Loucy (cell line): ENCODE measurements around the gene RGS16.

Experiments used
- H2AFZ ChIP-seq: fragments of 200-600 bp; sonication (generic); 2 replicates; pipeline ENCODE4 v1.6.0; 2016; ENCODE audit warnings: antibody characterized with exemption, mild to moderate bottlenecking, low read length, moderate library complexity
- H3F3A ChIP-seq: fragments of 200-600 bp; 2 replicates; pipeline ENCODE4 v1.6.0; 2016; ENCODE audit warnings: antibody characterized with exemption, low read depth, mild to moderate bottlenecking
- H3K27me3 ChIP-seq: fragments of 200-600 bp; sonication (generic); 2 replicates; pipeline ENCODE4 v1.6.1; 2014; ENCODE audit warnings: low read length, mild to moderate bottlenecking; ENCODE audit not compliant: insufficient read depth, poor library complexity, severe bottlenecking
- H3K36me3 ChIP-seq: fragments of 200-600 bp; sonication (generic); 2 replicates; pipeline ENCODE4 v1.6.1; 2016; ENCODE audit warnings: low read length; ENCODE audit not compliant: insufficient read depth
- H3K4me1 ChIP-seq: fragments of 200-600 bp; sonication (generic); 2 replicates; pipeline ENCODE4 v1.5.1; 2014; ENCODE audit warnings: low read length, mild to moderate bottlenecking; ENCODE audit not compliant: insufficient read depth, poor library complexity, severe bottlenecking
- H3K4me2 ChIP-seq: fragments of 200-600 bp; sonication (generic); 2 replicates; pipeline ENCODE4 v1.6.0; 2014; ENCODE audit warnings: antibody characterized with exemption, low read length, low read depth, mild to moderate bottlenecking; ENCODE audit not compliant: poor library complexity, severe bottlenecking
- H3K4me3 ChIP-seq: fragments of 200-600 bp; sonication (generic); 2 replicates; pipeline ENCODE4 v1.5.1; 2014; ENCODE audit warnings: low read length, mild to moderate bottlenecking, mixed read lengths; ENCODE audit not compliant: poor library complexity, severe bottlenecking
- H3K79me2 ChIP-seq: fragments of 200-600 bp; sonication (generic); 2 replicates; pipeline ENCODE4 v1.6.1; 2014; ENCODE audit warnings: low read length; ENCODE audit not compliant: insufficient read depth
- H3K9ac ChIP-seq: fragments of 200-600 bp; sonication (generic); 2 replicates; pipeline ENCODE4 v1.6.0; 2014; ENCODE audit warnings: mild to moderate bottlenecking, low read depth, low read length, moderate library complexity; ENCODE audit not compliant: poor library complexity, severe bottlenecking
- H3K9me2 ChIP-seq: fragments of 200-600 bp; sonication (generic); replicated peaks from 2 replicates; pipeline ENCODE4 v1.6.1; 2016; ENCODE audit warnings: low read depth, low read length, mixed read lengths
- H3K9me3 ChIP-seq: fragments of 200-600 bp; sonication (generic); 2 replicates; pipeline ENCODE4 v1.6.1; 2014; ENCODE audit warnings: mild to moderate bottlenecking, antibody characterized with exemption, low read length, low read depth; ENCODE audit not compliant: insufficient read depth
- H4K20me1 ChIP-seq: fragments of 200-600 bp; sonication (generic); 2 replicates; pipeline ENCODE4 v1.6.0; 2014; ENCODE audit warnings: antibody characterized with exemption, low read length, mild to moderate bottlenecking; ENCODE audit not compliant: insufficient read depth, poor library complexity, severe bottlenecking
- EZH2phosphoT487 ChIP-seq: fragments of 200-600 bp; IDR thresholded peaks from 2 replicates; pipeline ENCODE4 v1.6.1; 2018; ENCODE audit warnings: antibody characterized with exemption, mild to moderate bottlenecking, moderate library complexity, borderline replicate concordance
- TF ChIP-seq, protein P1 (sequence below): fragments of 200-600 bp; sonication (generic); conservative IDR thresholded peaks from 2 replicates; pipeline ENCODE4 v1.5.1; 2014; ENCODE audit warnings: mild to moderate bottlenecking, antibody characterized with exemption, low read length

Gene RGS16

DNA sequence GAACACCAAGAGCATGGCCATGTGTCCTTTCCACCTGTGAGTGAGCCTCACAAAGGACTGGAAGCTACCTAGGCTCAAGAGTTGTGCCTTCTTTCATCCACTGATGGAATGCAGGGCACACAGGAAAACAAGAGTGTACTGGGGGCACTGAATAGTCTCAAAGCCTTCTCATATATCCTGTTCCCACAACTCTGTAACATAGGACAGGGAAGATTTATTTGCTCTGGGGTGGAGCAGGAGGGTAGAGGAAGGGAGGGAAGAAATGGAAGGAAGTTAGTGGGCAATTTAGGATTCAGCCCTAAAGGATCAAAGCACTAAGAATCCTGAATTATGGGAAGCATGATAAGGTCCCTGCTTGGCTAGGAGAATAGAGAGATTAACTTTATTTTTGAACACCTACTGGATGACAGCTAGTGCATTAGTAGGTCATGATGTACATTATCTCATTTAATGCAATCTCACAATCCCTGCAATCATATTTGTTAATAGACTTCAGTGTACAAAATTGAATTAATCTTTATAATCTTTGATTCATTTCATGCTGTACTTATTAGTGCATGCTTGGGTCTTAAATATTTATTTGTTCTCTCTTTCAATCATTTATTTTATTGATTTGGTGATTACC is 27.0 kb upstream of the RGS16 start:
- no peaks in the 10 kb centered on the region for H3K9me3 ChIP-seq
- no peaks in the 10 kb centered on the region for H3K27me3 ChIP-seq
- H3K79me2 ChIP-seq: no peaks in the 10 kb centered on the region
- TF ChIP-seq, protein P1, sequence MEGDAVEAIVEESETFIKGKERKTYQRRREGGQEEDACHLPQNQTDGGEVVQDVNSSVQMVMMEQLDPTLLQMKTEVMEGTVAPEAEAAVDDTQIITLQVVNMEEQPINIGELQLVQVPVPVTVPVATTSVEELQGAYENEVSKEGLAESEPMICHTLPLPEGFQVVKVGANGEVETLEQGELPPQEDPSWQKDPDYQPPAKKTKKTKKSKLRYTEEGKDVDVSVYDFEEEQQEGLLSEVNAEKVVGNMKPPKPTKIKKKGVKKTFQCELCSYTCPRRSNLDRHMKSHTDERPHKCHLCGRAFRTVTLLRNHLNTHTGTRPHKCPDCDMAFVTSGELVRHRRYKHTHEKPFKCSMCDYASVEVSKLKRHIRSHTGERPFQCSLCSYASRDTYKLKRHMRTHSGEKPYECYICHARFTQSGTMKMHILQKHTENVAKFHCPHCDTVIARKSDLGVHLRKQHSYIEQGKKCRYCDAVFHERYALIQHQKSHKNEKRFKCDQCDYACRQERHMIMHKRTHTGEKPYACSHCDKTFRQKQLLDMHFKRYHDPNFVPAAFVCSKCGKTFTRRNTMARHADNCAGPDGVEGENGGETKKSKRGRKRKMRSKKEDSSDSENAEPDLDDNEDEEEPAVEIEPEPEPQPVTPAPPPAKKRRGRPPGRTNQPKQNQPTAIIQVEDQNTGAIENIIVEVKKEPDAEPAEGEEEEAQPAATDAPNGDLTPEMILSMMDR: no peak
- TF ChIP-seq EZH2phosphoT487: no peak
- no peaks in the 10 kb centered on the region for H4K20me1 ChIP-seq
- H2AFZ ChIP-seq: no peak overlapping the region
- no peaks in the 10 kb centered on the region for H3F3A ChIP-seq
- no peaks in the 10 kb centered on the region for H3K36me3 ChIP-seq
- H3K4me2 ChIP-seq: no peak overlapping the region
- H3K4me1 ChIP-seq: peaks cover 28% of the 10 kb centered on the region
- no peak overlapping the region for H3K9ac ChIP-seq
- H3K4me3 ChIP-seq: no peak overlapping the region
- no peaks in the 10 kb centered on the region for H3K9me2 ChIP-seq

- peak overlapping the region; percentile 78 for H3K4me2 ChIP-seq
- H3K27me3 ChIP-seq: no peaks in the 10 kb centered on the region
- TF ChIP-seq EZH2phosphoT487: no peak
- TF ChIP-seq, protein P1: no peak
- H3K79me2 ChIP-seq: no peaks in the 10 kb centered on the region
- H3K4me1 ChIP-seq: peaks cover 33% of the 10 kb centered on the region
- H3K9ac ChIP-seq: peak overlapping the region; percentile 14
- no peaks in the 10 kb centered on the region for H3F3A ChIP-seq
- H4K20me1 ChIP-seq: no peaks in the 10 kb centered on the region
- no peak overlapping the region for H2AFZ ChIP-seq
- no peaks in the 10 kb centered on the region for H3K9me2 ChIP-seq
- H3K4me3 ChIP-seq: no peak overlapping the region
- H3K9me3 ChIP-seq: no peaks in the 10 kb centered on the region
- H3K36me3 ChIP-seq: no peaks in the 10 kb centered on the region
Measured at GRCh38 chr1:182630586-182630985, 26.4 kb upstream of the RGS16 start.

DNA sequence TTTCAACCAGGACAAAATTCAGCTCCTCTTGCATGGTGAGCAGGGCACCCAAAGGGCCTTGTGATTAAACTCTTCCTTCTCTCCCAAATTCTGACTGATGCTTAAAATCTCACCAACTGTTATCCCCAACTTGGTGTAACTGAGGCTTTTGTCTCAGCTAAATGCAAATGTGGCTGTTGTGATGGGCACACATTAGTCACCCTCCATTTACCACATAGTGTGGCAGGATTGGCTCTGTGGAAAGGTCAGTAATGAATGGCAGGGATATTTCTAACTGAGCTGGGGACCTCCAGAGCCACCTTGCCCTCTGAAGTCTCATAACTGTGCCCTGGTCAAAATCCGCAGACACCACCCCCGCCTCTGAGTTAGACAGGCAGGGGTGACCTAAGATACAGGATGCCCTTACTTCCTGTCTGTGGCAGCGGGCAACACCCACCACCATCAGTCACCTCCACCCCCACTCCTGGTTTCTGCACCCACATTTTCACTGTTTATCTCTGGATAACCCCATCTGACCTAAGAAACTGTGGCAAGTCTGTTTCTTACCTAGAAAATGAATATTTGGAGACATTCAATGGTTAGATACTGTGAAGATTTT is 25.4 kb upstream of the RGS16 start:
- peak overlapping the region; percentile 53 for H3K4me3 ChIP-seq
- no peaks in the 10 kb centered on the region for H3F3A ChIP-seq
- H3K79me2 ChIP-seq: no peaks in the 10 kb centered on the region
- H3K4me1 ChIP-seq: peaks cover 43% of the 10 kb centered on the region
- no peaks in the 10 kb centered on the region for H3K9me2 ChIP-seq
- no peaks in the 10 kb centered on the region for H3K9me3 ChIP-seq
- no peaks in the 10 kb centered on the region for H3K27me3 ChIP-seq
- H4K20me1 ChIP-seq: no peaks in the 10 kb centered on the region
- peak overlapping the region; percentile 78 for H3K4me2 ChIP-seq
- no peak overlapping the region for H2AFZ ChIP-seq
- TF ChIP-seq, protein P1: no peak
- TF ChIP-seq EZH2phosphoT487: no peak
- peak overlapping the region; percentile 54 for H3K9ac ChIP-seq
- H3K36me3 ChIP-seq: no peaks in the 10 kb centered on the region
